SK-N-SH (cell line): ENCODE data around the gene ROM1. TPM values are rescaled to one million over a fixed set of nuclear protein-coding genes. Genes with fewer than 3 reads are reported as not detected.

Experiments
- CTCF ChIA-PET: fragments of 300-600, 350-600 bp; formaldehyde crosslinking; extraction: SDS; loops from one replicate; lab custom pipeline; 2021; lab: Yijun Ruan, JAX
- POLR2A ChIA-PET: fragments of 350-600 bp; sonication (Branson Sonifier 250); formaldehyde crosslinking; extraction: SDS; loops from one replicate; lab custom pipeline; 2020; ENCODE audit warnings: antibody characterized with exemption, inconsistent platforms; lab: Yijun Ruan, JAX
- DNase-seq: peaks from one replicate; pipeline ENCODE4 v3.0.0; 2012
- H2AFZ ChIP-seq: fragments of 200-600 bp; sonication (generic); 2 replicates; pipeline ENCODE4 v1.8.1; 2016; ENCODE audit warnings: antibody characterized with exemption, mild to moderate bottlenecking, low read depth
- H3F3A ChIP-seq: fragments of 200-600 bp; sonication (generic); replicated peaks from 2 replicates; pipeline ENCODE3; 2016; ENCODE audit warnings: antibody characterized with exemption, mild to moderate bottlenecking; ENCODE audit not compliant: insufficient read depth
- H3K27ac ChIP-seq, 2 experiments: fragments of 200-500 bp in 1 of 2; fragments of 200-600 bp in 1 of 2; sonication (Bioruptor generic) in 1 of 2; sonication (generic), shearing (Covaris generic) in 1 of 2; 2 replicates each; pipeline versions ENCODE4 v1.5.1 to v1.6.1; 2014 to 2016; ENCODE audit warnings: low read depth in 2 of 2, inconsistent platforms in 1 of 2, low read length in 1 of 2, mild to moderate bottlenecking in 1 of 2, mixed read lengths in 1 of 2
- H3K27me3 ChIP-seq: fragments of 200-600 bp; sonication (generic), shearing (Covaris generic); 2 replicates; pipeline ENCODE4 v1.6.1; 2016; ENCODE audit warnings: mixed run types; ENCODE audit not compliant: insufficient read depth
- H3K36me3 ChIP-seq, 2 experiments: fragments of 200-500 bp in 1 of 2; fragments of 200-600 bp in 1 of 2; sonication (Bioruptor generic) in 1 of 2; sonication (generic) in 1 of 2; replicated peaks in 1 of 2; 2 replicates each; pipeline versions ENCODE3 to v1.5.1; 2014 to 2016; ENCODE audit warnings: low read length in 1 of 2, mild to moderate bottlenecking in 1 of 2; ENCODE audit not compliant: insufficient read depth in 2 of 2, control insufficient read depth in 1 of 2
- H3K4me1 ChIP-seq, 2 experiments: fragments of 200-500 bp in 1 of 2; fragments of 200-600 bp in 1 of 2; sonication (Bioruptor generic) in 1 of 2; sonication (generic), shearing (Covaris generic) in 1 of 2; 2 replicates each; pipeline versions ENCODE4 v1.5.1 to v1.6.1; 2014 to 2016; ENCODE audit warnings: low read depth in 1 of 2, low read length in 1 of 2, mixed run types in 1 of 2; ENCODE audit not compliant: insufficient read depth in 2 of 2, control insufficient read depth in 1 of 2
- H3K4me2 ChIP-seq: fragments of 200-600 bp; sonication (generic), shearing (Covaris generic); 2 replicates; pipeline ENCODE4 v1.6.1; 2017; ENCODE audit warnings: mixed run types
- H3K4me3 ChIP-seq, 2 experiments: fragments of 200-500 bp in 1 of 2; fragments of 200-600 bp in 1 of 2; sonication (Bioruptor generic) in 1 of 2; sonication (generic), shearing (Covaris generic) in 1 of 2; 2 replicates each; pipeline versions ENCODE4 v1.5.1 to v1.8.1; 2014 to 2016; ENCODE audit warnings: low read depth in 2 of 2, inconsistent platforms in 1 of 2, low read length in 1 of 2, mild to moderate bottlenecking in 1 of 2, mixed read lengths in 1 of 2, moderate library complexity in 1 of 2
- H3K79me2 ChIP-seq: fragments of 200-600 bp; sonication (generic); 2 replicates; pipeline ENCODE4 v1.8.1; 2017; ENCODE audit warnings: mild to moderate bottlenecking; ENCODE audit not compliant: insufficient read depth
- H3K9ac ChIP-seq: fragments of 200-600 bp; sonication (generic); 2 replicates; pipeline ENCODE4 v1.6.1; 2017; ENCODE audit warnings: mixed run types
- H3K9me2 ChIP-seq: fragments of 200-600 bp; sonication (generic); 2 replicates; pipeline ENCODE4 v1.6.1; 2017; ENCODE audit warnings: mixed run types
- H3K9me3 ChIP-seq: fragments of 200-600 bp; sonication (generic); 2 replicates; pipeline ENCODE4 v1.6.1; 2017; ENCODE audit warnings: mixed run types, mild to moderate bottlenecking, moderate library complexity
- H4K20me1 ChIP-seq: fragments of 200-600 bp; sonication (generic); 2 replicates; pipeline ENCODE4 v1.6.1; 2017; ENCODE audit warnings: mild to moderate bottlenecking, mixed run types; ENCODE audit not compliant: insufficient read depth
- CHD2 ChIP-seq: fragments of 150-350 bp; IDR thresholded peaks from 2 replicates; pipeline ENCODE4 v1.6.1; 2018; ENCODE audit warnings: low read length; ENCODE audit not compliant: partially characterized antibody
- ELF1 ChIP-seq: IDR thresholded peaks from 2 replicates; pipeline ENCODE4 v1.4.0; 2012
- FOSL2 ChIP-seq: IDR thresholded peaks from 2 replicates; pipeline ENCODE4 v1.4.0; 2012; ENCODE audit warnings: low read depth, mild to moderate bottlenecking, moderate library complexity, borderline replicate concordance
- FOXJ3 ChIP-seq: sonication (generic); formaldehyde crosslinking; IDR thresholded peaks from 2 replicates; pipeline ENCODE4 v1.5.1; 2020; ENCODE audit warnings: mild to moderate bottlenecking, missing genetic modification reagents
- FOXM1 ChIP-seq: IDR thresholded peaks from 2 replicates; pipeline ENCODE4 v1.4.0; 2012; ENCODE audit warnings: low read depth, mild to moderate bottlenecking
- GABPA ChIP-seq: IDR thresholded peaks from 2 replicates; pipeline ENCODE4 v1.4.0; 2012; ENCODE audit warnings: low read depth, mild to moderate bottlenecking
- GATA2 ChIP-seq: sonication (generic); formaldehyde crosslinking; IDR thresholded peaks from 2 replicates; pipeline ENCODE4 v1.5.0; 2020; ENCODE audit warnings: mild to moderate bottlenecking, missing genetic modification reagents
- IRF3 ChIP-seq: fragments of 150-350 bp; IDR thresholded peaks from 2 replicates; pipeline ENCODE4 v1.6.1; 2016; ENCODE audit warnings: mild to moderate bottlenecking, low read depth, low read length
- JUND ChIP-seq: IDR thresholded peaks from 2 replicates; pipeline ENCODE4 v1.4.0; 2012
- MAX ChIP-seq: IDR thresholded peaks from 2 replicates; pipeline ENCODE4 v1.4.0; 2012; ENCODE audit warnings: low read depth
- NFIC ChIP-seq: IDR thresholded peaks from 2 replicates; pipeline ENCODE4 v1.4.0; 2012; ENCODE audit warnings: borderline replicate concordance
- NRF1 ChIP-seq: IDR thresholded peaks from 2 replicates; pipeline ENCODE4 v1.6.1; 2012; ENCODE audit warnings: low read depth, mild to moderate bottlenecking, low read length
- POLR2AphosphoS5 ChIP-seq: IDR thresholded peaks from 2 replicates; pipeline ENCODE4 v1.6.1; 2012; ENCODE audit warnings: low read depth, low read length
- RCOR1 ChIP-seq: fragments of 150-350 bp; IDR thresholded peaks from 2 replicates; pipeline ENCODE4 v1.6.1; 2017; ENCODE audit warnings: antibody characterized with exemption, low read length
- REST ChIP-seq: IDR thresholded peaks from 2 replicates; pipeline ENCODE4 v1.6.1; 2012; ENCODE audit warnings: mild to moderate bottlenecking, low read depth, low read length, moderate library complexity
- RFX5 ChIP-seq: IDR thresholded peaks from 2 replicates; pipeline ENCODE4 v1.6.1; 2012; ENCODE audit warnings: mild to moderate bottlenecking, improper control_type of control experiment, low read length
- SIN3A ChIP-seq: IDR thresholded peaks from 2 replicates; pipeline ENCODE4 v1.6.1; 2012; ENCODE audit warnings: low read depth, mild to moderate bottlenecking, low read length, moderate library complexity, borderline replicate concordance
- TAF1 ChIP-seq: IDR thresholded peaks from 2 replicates; pipeline ENCODE4 v1.6.1; 2012; ENCODE audit warnings: low read depth, mild to moderate bottlenecking, low read length, moderate library complexity, borderline replicate concordance
- USF1 ChIP-seq: IDR thresholded peaks from 2 replicates; pipeline ENCODE4 v1.4.0; 2012; ENCODE audit warnings: low read depth, borderline replicate concordance
- YY1 ChIP-seq: IDR thresholded peaks from 2 replicates; pipeline ENCODE4 v1.4.0; 2012; ENCODE audit warnings: low read depth, mild to moderate bottlenecking
- WGBS: methylation state at CpG from one replicate; pipeline ENCODE4 v1.1.6; 2017; ENCODE audit warnings: low lambda C conversion rate; 5-methylcytosine and 5-hydroxymethylcytosine counted together
- polyA plus RNA-seq, 3 experiments: library from polyadenylated mRNA; depleted of rRNA; stranded (reverse); fragments of >200 nt; gene quantifications; 2 replicates each; pipeline ENCODE4 v1.2.3, GENCODE V29; 2012

The ROM1 gene
- polyA plus RNA-seq, 1 of the 3 experiments (the other 2 are of a cell fraction), result 7.3 TPM

- TF ChIP-seq FOSL2 (no peak), GATA2 (no peak), TAF1 (no peak), NRF1 (no peak)
These were observed 34.5 kb upstream of the ROM1 start (continued) for GRCh38 chr11:62578541-62578940.

GRCh38 chr11:62579252-62579651 lies 33.8 kb upstream of the ROM1 start:
- H3K9me2 ChIP-seq, result no peaks in the 10 kb centered on the region
- no peak overlapping the region for H3K4me2 ChIP-seq
- H3K4me1 ChIP-seq, result peaks cover 8% of the 10 kb centered on the region in 2 experiments; a peak in 1 of 4 replicates
- peaks cover 33% of the 10 kb centered on the region for H3K79me2 ChIP-seq
- H3K9me3 ChIP-seq, result no peaks in the 10 kb centered on the region
- 94% methylated on average over 2 of the region's 2 CpGs for WGBS
- POLR2A ChIA-PET, result no interaction called here
- H4K20me1 ChIP-seq, result no peaks in the 10 kb centered on the region
- H3F3A ChIP-seq, result no peaks in the 10 kb centered on the region
- no peak for DNase-seq
- no peak overlapping the region for H2AFZ ChIP-seq
- CTCF ChIA-PET, result interaction anchor here (0.6 to 1.6 kb wide), 2 partner anchors 14 to 96 kb away, joined by 3 to 6 read pairs; no protein-coding TSS in a partner anchor
- TF ChIP-seq RFX5 (no peak), RCOR1 (no peak)
- no peaks in the 10 kb centered on the region for H3K27me3 ChIP-seq
- peaks cover 32 to 46% of the 10 kb centered on the region in 2 experiments for H3K36me3 ChIP-seq
- H3K9ac ChIP-seq, result no peak overlapping the region
- no peak overlapping the region for H3K27ac ChIP-seq
- no peak overlapping the region for H3K4me3 ChIP-seq

GRCh38 chr11:62580959-62581715 lies 31.9 kb upstream of the ROM1 start:
- DNase-seq, result no peak
- ChIA-PET CTCF (interaction anchor here (1.0 to 1.1 kb wide), 2 partner anchors 9 to 113 kb away, joined by 3 read pairs; no protein-coding TSS in a partner anchor), POLR2A (interaction anchor here (2.0 kb wide), 1 partner anchor 11 kb away, joined by 6 read pairs; the partner anchor contains the start of gene TUT1)
- Histone ChIP-seq H3K9me2 (no peaks in the 10 kb centered on the region), H3K27ac (no peak overlapping the region), H3K36me3 (peaks cover 44 to 46% of the 10 kb centered on the region in 2 experiments), H3K9ac (no peak overlapping the region), H3F3A (no peaks in the 10 kb centered on the region), H3K4me3 (no peak overlapping the region), H3K79me2 (peaks cover 18% of the 10 kb centered on the region; the same call in 1 of the 2 replicates), H3K9me3 (no peaks in the 10 kb centered on the region), H4K20me1 (no peaks in the 10 kb centered on the region), H2AFZ (no peak overlapping the region), H3K4me2 (no peak overlapping the region), H3K27me3 (no peaks in the 10 kb centered on the region), H3K4me1 (no peaks in the 10 kb centered on the region)
- TF ChIP-seq SIN3A (no peak), ELF1 (no peak), REST (no peak), GABPA (no peak), FOXJ3 (no peak), FOSL2 (no peak), JUND (no peak), POLR2AphosphoS5 (no peak), MAX (no peak), USF1 (no peak), CHD2 (no peak), NFIC (no peak), TAF1 (no peak), NRF1 (no peak), YY1 (no peak), IRF3 (no peak), FOXM1 (no peak)
- WGBS, result 96% methylated on average over 12 of the region's 18 CpGs
